Measurements from ENCODE around the gene DCN. TPM values are rescaled to one million over a fixed set of nuclear protein-coding genes. Genes with fewer than 3 reads are reported as not detected.

The DCN gene
- polyA plus RNA-seq, 1 of the 3 experiments (the other 2 are of a cell fraction) = 5.5 TPM

DNA sequence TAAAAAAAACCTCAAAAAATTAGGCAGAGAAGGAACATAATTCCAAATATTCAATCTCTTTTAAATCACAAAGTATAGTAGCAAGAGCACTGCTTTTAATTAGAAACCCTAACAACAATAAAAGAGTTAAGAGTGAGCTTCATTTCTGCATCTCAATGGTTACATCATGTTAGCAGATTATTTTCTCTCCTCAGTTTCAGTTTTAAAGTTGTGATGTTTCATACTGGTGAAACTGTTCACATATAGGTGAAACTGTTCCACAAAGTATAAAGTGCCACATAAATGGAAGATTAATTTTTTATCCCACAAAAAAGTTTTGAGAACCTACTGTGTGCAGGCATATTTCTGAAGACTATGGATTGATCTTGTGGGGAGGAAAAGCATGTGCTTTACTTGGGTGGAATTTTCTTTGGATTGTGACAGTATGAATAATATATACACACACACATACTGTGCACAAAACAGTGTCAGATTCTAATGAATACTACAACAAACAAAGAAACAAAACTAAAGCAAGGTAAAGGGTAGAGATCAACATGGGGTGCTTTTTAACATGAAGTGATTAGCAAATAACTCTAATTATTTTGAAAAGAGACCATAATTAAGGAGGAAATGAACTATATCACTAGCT, 88.5 kb downstream of the DCN start:
- H3K9me3 ChIP-seq = peaks cover 3% of the 10 kb centered on the region
- TF ChIP-seq, protein P1, sequence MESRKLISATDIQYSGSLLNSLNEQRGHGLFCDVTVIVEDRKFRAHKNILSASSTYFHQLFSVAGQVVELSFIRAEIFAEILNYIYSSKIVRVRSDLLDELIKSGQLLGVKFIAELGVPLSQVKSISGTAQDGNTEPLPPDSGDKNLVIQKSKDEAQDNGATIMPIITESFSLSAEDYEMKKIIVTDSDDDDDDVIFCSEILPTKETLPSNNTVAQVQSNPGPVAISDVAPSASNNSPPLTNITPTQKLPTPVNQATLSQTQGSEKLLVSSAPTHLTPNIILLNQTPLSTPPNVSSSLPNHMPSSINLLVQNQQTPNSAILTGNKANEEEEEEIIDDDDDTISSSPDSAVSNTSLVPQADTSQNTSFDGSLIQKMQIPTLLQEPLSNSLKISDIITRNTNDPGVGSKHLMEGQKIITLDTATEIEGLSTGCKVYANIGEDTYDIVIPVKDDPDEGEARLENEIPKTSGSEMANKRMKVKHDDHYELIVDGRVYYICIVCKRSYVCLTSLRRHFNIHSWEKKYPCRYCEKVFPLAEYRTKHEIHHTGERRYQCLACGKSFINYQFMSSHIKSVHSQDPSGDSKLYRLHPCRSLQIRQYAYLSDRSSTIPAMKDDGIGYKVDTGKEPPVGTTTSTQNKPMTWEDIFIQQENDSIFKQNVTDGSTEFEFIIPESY (IDR thresholded peaks at IDR 0.05; ENCODE audit: borderline replicate concordance, low read depth) = no peak
- TF ChIP-seq ELF1 (IDR thresholded peaks at IDR 0.05) (no peak), TEAD4 (IDR thresholded peaks at IDR 0.05; ENCODE audit: borderline replicate concordance, insufficient read depth) (no peak), GABPA (IDR thresholded peaks at IDR 0.05; ENCODE audit: low read depth) (no peak), NRF1 (IDR thresholded peaks at IDR 0.05; ENCODE audit: low read depth, low read length) (no peak), FOXJ3 (CRISPR knock-in tag; IDR thresholded peaks at IDR 0.05) (no peak), EZH2phosphoT487 (IDR thresholded peaks at IDR 0.05; ENCODE audit: borderline replicate concordance, low read depth) (no peak), MXI1 (IDR thresholded peaks at IDR 0.05; ENCODE audit: low read depth, low read length) (no peak), GATA2 (CRISPR knock-in tag; IDR thresholded peaks at IDR 0.05) (no peak), SIN3A (IDR thresholded peaks at IDR 0.05; ENCODE audit: borderline replicate concordance, low read depth, low read length) (no peak), SMC3 (IDR thresholded peaks at IDR 0.05; ENCODE audit: low read depth, low read length) (no peak), FOSL2 (IDR thresholded peaks at IDR 0.05; ENCODE audit: borderline replicate concordance, low read depth) (no peak), RCOR1 (IDR thresholded peaks at IDR 0.05; ENCODE audit: low read length) (no peak), NFIC (IDR thresholded peaks at IDR 0.05; ENCODE audit: borderline replicate concordance) (no peak)
- TF ChIP-seq, protein P2, sequence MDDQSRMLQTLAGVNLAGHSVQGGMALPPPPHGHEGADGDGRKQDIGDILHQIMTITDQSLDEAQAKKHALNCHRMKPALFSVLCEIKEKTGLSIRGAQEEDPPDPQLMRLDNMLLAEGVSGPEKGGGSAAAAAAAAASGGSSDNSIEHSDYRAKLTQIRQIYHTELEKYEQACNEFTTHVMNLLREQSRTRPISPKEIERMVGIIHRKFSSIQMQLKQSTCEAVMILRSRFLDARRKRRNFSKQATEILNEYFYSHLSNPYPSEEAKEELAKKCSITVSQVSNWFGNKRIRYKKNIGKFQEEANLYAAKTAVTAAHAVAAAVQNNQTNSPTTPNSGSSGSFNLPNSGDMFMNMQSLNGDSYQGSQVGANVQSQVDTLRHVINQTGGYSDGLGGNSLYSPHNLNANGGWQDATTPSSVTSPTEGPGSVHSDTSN (IDR thresholded peaks at IDR 0.05) = no peak
- TF ChIP-seq, protein P3, sequence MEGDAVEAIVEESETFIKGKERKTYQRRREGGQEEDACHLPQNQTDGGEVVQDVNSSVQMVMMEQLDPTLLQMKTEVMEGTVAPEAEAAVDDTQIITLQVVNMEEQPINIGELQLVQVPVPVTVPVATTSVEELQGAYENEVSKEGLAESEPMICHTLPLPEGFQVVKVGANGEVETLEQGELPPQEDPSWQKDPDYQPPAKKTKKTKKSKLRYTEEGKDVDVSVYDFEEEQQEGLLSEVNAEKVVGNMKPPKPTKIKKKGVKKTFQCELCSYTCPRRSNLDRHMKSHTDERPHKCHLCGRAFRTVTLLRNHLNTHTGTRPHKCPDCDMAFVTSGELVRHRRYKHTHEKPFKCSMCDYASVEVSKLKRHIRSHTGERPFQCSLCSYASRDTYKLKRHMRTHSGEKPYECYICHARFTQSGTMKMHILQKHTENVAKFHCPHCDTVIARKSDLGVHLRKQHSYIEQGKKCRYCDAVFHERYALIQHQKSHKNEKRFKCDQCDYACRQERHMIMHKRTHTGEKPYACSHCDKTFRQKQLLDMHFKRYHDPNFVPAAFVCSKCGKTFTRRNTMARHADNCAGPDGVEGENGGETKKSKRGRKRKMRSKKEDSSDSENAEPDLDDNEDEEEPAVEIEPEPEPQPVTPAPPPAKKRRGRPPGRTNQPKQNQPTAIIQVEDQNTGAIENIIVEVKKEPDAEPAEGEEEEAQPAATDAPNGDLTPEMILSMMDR (IDR thresholded peaks at IDR 0.05) = no peak
- TF ChIP-seq, protein P4, sequence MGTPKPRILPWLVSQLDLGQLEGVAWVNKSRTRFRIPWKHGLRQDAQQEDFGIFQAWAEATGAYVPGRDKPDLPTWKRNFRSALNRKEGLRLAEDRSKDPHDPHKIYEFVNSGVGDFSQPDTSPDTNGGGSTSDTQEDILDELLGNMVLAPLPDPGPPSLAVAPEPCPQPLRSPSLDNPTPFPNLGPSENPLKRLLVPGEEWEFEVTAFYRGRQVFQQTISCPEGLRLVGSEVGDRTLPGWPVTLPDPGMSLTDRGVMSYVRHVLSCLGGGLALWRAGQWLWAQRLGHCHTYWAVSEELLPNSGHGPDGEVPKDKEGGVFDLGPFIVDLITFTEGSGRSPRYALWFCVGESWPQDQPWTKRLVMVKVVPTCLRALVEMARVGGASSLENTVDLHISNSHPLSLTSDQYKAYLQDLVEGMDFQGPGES (IDR thresholded peaks at IDR 0.05; ENCODE audit: low read depth, low read length) = no peak
- TF ChIP-seq, protein P5, sequence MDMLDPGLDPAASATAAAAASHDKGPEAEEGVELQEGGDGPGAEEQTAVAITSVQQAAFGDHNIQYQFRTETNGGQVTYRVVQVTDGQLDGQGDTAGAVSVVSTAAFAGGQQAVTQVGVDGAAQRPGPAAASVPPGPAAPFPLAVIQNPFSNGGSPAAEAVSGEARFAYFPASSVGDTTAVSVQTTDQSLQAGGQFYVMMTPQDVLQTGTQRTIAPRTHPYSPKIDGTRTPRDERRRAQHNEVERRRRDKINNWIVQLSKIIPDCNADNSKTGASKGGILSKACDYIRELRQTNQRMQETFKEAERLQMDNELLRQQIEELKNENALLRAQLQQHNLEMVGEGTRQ (IDR thresholded peaks at IDR 0.05; ENCODE audit: borderline replicate concordance, low read depth, low read length) = no peak
- TF ChIP-seq, protein P6, sequence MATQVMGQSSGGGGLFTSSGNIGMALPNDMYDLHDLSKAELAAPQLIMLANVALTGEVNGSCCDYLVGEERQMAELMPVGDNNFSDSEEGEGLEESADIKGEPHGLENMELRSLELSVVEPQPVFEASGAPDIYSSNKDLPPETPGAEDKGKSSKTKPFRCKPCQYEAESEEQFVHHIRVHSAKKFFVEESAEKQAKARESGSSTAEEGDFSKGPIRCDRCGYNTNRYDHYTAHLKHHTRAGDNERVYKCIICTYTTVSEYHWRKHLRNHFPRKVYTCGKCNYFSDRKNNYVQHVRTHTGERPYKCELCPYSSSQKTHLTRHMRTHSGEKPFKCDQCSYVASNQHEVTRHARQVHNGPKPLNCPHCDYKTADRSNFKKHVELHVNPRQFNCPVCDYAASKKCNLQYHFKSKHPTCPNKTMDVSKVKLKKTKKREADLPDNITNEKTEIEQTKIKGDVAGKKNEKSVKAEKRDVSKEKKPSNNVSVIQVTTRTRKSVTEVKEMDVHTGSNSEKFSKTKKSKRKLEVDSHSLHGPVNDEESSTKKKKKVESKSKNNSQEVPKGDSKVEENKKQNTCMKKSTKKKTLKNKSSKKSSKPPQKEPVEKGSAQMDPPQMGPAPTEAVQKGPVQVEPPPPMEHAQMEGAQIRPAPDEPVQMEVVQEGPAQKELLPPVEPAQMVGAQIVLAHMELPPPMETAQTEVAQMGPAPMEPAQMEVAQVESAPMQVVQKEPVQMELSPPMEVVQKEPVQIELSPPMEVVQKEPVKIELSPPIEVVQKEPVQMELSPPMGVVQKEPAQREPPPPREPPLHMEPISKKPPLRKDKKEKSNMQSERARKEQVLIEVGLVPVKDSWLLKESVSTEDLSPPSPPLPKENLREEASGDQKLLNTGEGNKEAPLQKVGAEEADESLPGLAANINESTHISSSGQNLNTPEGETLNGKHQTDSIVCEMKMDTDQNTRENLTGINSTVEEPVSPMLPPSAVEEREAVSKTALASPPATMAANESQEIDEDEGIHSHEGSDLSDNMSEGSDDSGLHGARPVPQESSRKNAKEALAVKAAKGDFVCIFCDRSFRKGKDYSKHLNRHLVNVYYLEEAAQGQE (IDR thresholded peaks at IDR 0.05; ENCODE audit: low read depth, low read length) = no peak
- TF ChIP-seq, protein P7, sequence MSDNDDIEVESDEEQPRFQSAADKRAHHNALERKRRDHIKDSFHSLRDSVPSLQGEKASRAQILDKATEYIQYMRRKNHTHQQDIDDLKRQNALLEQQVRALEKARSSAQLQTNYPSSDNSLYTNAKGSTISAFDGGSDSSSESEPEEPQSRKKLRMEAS (IDR thresholded peaks at IDR 0.05; ENCODE audit: low read depth) = no peak
- ChIA-PET CTCF (interaction anchor here (0.7 kb wide), 1 partner anchor 1393 kb away, joined by 3 read pairs; no protein-coding TSS in a partner anchor), POLR2A (no interaction called here)
- no peak for DNase-seq
- H3K27ac ChIP-seq (ENCODE audit: low read depth in 2 of 2, low read length in 1 of 2) = no peak overlapping the region
- H4K20me1 ChIP-seq (ENCODE audit: insufficient read depth) = no peaks in the 10 kb centered on the region
- H3K9me2 ChIP-seq = no peaks in the 10 kb centered on the region
- H3K4me1 ChIP-seq (ENCODE audit: control insufficient read depth in 1 of 2, insufficient read depth in 2 of 2, low read depth in 1 of 2, low read length in 1 of 2) = peaks cover 0 to 8% of the 10 kb centered on the region in 2 experiments; a peak in 3 of 4 replicates
- no peak overlapping the region for H3K9ac ChIP-seq
- H3K79me2 ChIP-seq (ENCODE audit: insufficient read depth) = no peaks in the 10 kb centered on the region
- no peaks in the 10 kb centered on the region for H3K27me3 ChIP-seq (ENCODE audit: insufficient read depth)
- peaks cover under 1% of the 10 kb centered on the region for H3F3A ChIP-seq (replicated peaks; ENCODE audit: insufficient read depth)
- peak overlapping the region; percentile 26; the same call in 1 of the 2 replicates for H2AFZ ChIP-seq (ENCODE audit: low read depth)
- no peaks in the 10 kb centered on the region for H3K36me3 ChIP-seq (replicated peaks in 1 of 2; ENCODE audit: control insufficient read depth in 1 of 2, insufficient read depth in 2 of 2, low read length in 1 of 2)
- no peak overlapping the region for H3K4me2 ChIP-seq
- no peak overlapping the region for H3K4me3 ChIP-seq (ENCODE audit: low read depth in 2 of 2, low read length in 1 of 2)
